Cerebellar cortex (tissue), 1 donor: Measurements from ENCODE around the gene GJD3.
A peak's percentile ranks its signal among the peaks of the same experiment; 100 is the strongest.

Experiments used
- DNase-seq: peaks from one replicate; pipeline ENCODE4 v3.0.0-alpha.2; 2015; ENCODE audit warnings: low spot score

The GJD3 gene

GRCh38 chr17:40340327-40340726, 24.2 kb downstream of the GJD3 start:
- no peak for DNase-seq

DNA sequence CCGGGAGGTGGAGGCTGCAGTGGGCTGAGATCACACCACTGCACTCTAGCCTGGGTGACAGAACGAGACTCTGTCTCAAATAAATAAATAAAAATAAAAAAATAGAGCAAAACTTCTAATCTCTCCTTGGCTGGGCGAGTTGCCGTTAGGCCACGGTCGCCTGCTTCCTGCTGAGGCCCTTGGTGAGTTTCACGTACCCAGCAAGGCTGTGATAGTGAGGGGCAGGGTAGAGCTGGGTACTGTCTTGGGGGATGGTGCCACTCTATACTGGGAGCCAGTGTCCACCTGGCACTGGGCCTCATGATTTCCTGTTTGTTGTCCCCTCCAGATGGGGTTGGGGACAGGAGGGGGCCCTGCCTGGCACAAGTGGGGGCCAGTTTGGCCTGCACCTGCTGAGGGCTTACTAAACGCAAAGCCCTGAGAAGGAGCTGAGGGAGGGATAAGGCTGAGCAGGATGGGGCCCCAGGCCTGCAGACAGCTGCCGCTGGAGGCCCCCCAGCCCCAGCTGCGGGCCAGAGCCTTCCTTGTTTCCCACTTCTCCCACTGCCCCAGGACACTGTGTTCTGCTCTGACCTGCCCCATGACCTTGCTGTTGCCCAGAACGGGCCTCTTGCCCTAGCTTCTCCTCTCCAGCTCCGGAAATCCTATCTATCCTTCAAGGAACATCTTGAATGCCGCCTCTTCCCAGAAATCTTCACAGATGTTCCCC, 25.4 kb downstream of the GJD3 start:
- no peak for DNase-seq

DNA sequence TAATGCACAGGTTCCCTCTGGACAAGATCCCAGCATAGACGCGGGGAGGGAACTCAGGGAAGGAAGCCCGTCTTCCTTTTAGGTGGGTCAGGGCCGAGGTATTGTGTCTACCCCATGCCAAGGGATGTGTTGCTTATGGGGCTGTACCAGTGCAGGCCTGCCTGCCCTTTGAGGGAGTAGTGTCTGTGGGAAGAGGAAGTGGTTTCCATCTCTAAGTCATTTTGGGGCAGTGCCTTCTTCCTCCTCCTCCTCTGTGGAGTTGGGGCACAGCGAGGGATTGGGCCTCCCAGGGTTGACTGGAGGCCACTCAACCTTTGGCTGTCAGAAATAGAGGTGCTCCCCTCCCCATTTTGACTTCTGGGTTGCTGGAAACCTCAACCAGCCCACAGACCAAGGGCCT, 26.5 kb downstream of the GJD3 start:
- no peak for DNase-seq

DNA sequence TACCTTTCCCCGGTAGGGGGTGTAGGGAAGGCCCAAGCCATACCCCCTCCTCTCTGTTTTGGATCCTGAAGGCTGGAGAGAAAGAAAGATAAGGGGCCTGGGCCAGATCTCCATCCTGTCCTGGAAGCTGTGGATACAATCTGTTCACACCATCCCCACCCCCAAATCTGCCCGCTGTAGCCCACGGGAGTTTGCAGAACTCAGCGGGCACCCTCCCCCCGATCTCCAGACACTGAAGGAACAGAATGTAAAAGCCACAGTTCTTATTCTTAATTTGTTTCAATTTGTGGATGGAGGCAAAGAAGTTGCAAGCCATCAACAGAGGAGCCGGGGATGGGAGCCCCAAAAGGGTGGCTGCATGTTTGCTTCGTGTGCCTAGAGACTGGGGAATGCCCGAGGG, 27.2 kb downstream of the GJD3 start:
- no peak for DNase-seq

DNA sequence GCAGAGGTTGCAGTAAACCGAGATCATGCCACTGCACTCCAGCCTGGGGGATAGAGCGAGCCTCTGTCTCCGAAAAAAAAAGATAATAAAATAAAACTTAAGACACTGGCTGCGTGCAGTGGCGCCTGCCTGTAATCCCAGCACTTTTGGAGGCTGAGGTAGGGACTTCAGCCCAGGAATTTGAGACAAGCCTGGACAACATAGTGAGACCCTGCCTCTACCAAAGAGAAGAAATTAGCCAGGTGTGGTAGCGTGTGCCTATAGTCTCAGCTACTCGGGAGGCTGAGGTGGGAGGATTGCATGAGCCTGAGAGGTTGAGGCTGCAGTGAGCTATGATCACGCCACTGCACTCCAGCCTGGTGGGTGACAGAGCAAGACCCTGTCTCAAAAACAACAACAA, 28.9 kb downstream of the GJD3 start:
- no peak for DNase-seq

GRCh38 chr17:40333781-40334448, 30.6 kb downstream of the GJD3 start:
- no peak for DNase-seq

GRCh38 chr17:40331743-40332641, 32.5 kb downstream of the GJD3 start:
- no peak for DNase-seq

DNA sequence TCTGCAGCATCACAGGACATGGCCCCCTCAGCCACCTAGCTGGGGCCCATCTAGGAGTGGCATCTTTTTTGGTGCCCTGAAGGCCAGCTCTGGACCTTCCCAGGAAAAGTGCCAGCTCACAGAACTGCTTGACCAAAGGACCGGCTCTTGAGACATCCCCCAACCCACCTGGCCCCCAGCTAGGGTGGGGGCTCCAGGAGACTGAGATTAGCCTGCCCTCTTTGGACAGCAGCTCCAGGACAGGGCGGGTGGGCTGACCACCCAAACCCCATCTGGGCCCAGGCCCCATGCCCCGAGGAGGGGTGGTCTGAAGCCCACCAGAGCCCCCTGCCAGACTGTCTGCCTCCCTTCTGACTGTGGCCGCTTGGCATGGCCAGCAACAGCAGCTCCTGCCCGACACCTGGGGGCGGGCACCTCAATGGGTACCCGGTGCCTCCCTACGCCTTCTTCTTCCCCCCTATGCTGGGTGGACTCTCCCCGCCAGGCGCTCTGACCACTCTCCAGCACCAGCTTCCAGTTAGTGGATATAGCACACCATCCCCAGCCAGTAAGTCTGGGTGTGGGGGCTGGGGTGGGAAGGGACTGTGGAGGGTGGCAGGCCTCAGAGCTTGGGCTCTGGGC, 33.6 kb downstream of the GJD3 start:
- DNase-seq = no peak

DNA sequence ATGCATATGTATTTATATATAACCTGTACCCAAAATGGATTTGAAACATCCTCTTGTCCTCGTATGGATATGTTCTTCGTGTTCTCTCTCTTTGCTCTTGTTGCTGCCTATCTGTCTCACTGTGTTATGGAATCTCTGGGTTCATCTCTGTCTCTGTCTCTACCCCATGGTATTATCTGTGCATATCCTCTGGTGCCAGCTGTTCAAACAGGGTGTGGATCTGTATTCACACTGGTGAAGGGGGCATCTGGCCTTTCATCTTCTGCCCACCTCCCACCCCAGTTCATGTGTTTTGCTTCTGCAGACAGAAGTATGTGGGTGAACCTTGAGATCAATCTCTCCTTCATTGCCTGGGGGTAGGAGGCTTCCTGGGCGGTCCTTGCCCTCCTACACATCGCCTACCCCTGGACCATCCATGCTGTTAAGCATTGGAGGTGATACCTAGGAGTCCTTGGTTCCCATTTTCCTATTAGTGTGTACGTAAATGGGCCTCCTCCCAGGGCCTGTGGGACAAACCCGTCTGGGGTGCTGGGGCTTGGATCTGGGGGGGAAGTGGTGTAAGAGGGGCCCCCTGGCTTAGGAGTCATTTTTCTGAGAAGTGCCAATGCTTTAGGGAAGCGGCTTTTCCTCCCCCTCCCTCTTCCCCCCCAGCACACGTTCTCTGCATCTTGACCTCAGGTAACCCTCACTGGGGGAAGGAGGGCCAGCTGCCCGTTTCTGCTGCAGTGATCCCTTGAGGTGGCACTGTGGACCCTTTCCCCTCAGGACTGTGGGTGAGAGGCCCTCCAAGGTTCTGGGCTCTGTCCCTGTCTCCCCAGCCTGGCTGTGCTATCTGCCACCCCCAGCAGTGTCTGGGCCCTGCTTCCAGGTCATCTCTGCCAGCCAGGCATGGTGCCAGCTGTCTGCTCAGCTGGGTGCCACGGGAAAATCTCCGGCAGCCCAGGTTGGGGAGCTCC, 34.4 kb downstream of the GJD3 start:
- peak; percentile 66 for DNase-seq

- DNase-seq = no peak
Observed at GRCh38 chr17:40328386-40328766, 36.2 kb downstream of the GJD3 start.

- no peak for DNase-seq
Observed at GRCh38 chr17:40327735-40328385, 36.7 kb downstream of the GJD3 start.

DNA sequence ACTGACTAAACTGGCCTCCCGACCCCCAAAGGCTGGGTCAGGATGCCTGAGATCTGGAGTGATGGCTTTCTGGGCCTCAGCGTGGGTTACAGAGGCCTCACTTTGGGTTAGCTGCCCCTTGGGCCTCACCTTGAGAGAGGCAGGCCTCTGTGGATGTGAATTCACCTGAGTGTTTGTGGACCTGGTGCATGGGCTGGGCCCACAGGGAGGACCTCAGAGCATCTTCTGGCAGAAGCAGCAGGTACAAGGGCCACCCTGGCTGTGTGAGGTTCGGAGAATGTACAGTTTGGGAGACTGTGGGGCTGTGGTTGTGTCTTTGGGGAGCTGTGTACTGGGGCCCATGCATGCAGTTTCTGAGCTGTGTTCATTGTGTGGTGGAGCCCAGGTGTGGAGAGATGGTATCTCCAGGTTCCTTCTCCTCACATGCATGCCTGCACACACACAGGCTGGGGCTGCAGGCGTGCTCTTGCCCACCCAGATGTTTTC, 37.2 kb downstream of the GJD3 start:
- no peak for DNase-seq

DNA sequence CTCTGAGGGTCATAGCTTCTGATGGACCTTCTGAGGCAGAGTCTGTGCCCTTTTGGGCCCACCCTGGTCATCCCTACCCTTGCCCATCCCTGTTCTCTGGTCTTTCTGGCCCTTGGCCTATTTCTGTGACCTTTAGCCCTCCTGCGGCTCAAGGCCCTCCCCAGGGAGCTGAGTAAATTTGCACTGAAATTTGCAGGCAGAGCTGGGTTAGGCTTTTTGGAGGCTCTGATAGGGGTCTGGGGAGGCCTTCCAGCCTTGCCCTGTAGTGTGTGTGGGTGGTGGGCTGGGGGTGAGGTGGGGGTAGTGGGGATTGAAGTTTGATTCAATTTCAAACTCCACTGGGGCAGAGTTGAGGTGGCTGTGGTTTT, 37.7 kb downstream of the GJD3 start:
- no peak for DNase-seq

DNA sequence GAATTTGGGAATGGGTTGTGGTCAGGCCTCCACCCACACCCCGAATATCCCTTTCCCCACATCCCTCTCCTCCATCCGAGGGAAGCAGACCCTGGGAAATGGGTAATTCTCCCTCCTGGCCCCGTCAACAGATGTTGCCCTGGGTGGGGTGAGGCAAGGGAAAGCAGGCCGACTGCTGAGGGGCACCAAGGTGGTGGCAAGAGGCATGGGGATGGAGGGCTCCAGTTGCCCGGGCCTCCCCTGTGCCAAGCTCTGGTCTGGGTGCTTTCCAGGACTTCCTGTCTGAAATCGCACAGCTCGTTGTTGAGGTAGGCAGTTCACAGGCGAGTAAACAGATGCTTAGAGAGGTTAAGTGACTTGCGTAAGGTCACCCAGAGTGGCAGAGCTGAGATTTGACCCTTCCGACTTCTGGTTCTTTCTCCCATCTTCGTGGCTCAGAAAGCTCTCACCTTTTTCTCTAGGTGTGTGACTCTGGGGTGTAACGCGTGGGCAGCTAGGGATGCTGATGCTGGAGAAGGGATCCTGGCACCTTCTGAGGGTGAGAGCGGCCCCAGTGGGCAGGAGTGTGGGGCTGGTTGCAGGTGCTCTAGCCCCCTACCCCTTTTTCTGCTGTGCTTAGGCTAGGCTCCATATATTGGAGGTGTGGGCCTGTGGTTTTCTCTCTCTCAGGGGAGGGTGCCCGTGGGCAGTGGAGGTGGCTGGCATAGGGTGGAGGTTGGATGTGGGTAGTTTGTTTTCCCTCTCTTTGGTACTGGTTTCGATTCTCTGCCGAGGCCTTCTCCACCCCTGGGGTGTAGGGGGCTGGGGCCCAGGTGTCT, 38.3 kb downstream of the GJD3 start:
- no peak for DNase-seq

DNA sequence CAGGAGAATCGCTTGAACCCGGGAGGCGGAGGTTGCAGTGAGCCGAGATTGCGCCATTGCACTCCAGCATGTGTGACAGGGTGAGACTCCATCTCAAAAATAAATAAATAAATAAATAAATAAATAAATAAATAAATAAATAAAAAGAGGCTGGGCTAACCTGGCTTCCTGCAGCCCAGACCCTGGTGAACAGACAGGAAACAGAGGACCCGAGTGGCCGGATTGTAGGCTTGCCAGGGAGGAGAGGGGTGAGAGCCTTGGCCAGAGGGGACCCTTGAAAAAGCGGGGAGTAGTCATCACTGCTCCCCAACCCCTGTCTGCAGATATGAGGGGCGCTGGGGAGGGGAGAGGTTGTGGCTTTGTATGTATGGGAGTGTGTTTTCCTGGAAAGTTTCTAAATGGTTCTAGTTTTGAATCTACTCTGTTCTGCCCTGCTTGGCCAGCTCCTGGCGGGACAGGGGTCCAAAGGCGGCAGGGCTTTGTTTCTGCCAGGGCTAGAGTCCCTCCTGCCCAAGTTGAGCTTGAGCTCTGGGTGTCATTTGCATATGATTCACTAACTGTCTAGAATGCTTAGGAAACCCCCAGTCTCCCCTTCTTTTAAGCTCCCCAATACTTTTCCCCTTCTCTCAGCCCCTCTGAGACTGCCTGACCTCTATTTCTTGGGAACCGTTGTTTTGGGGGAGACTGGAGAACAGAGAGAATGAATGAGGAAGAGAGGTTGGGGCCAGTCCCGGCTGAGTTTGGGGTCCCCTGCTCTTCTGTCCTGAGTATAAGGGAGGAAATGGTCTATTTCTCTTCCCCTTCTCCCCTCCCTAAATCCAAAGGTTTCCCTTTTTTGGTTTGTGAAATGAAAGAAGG, 39.2 kb downstream of the GJD3 start:
- DNase-seq = no peak

- DNase-seq = no peak
Observed at GRCh38 chr17:40323391-40324381, 40.9 kb downstream of the GJD3 start.
